HG03039 (cell line): ENCODE measurements around the gene ID2.
"Not testable (repeated sequence)": the region's sequence is repeated elsewhere in the genome, so short reads cannot be mapped to it uniquely, and the experiment has no call there.

ENCODE experiments used
- ATAC-seq: cut with Tn5 transposase; IDR thresholded peaks from one replicate; pipeline ENCODE4 v1.9.1; 2021; ENCODE audit warnings: mild to moderate bottlenecking, moderate library complexity; ENCODE audit not compliant: unreplicated experiment

Gene ID2

GRCh38 chr2:8725838-8726237, 44.0 kb downstream of the ID2 start:
- ATAC-seq = no peak

GRCh38 chr2:8728305-8729015, 46.6 kb downstream of the ID2 start:
- ATAC-seq = no peak

GRCh38 chr2:8729101-8729500, 47.2 kb downstream of the ID2 start:
- not testable (repeated sequence) for ATAC-seq

DNA sequence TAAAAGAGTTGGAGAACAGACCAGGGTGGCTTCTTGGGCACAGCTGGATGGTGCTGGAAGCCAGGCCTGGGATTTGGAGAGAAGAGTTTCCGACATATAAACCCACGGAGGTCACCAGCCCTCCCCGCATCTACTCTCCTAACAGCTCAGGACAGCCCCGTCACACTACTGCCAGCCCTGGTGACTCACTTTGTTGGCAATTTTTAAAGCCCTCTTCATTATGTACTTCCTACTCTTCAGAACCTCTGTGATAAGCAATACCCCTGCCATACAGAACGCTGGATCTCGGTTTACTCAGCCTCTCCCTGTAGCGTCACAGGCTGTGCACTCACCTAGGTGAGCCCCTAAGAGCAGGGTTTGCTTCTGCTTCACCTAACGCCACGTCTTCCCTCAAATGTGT, 48.1 kb downstream of the ID2 start:
- ATAC-seq = no peak

DNA sequence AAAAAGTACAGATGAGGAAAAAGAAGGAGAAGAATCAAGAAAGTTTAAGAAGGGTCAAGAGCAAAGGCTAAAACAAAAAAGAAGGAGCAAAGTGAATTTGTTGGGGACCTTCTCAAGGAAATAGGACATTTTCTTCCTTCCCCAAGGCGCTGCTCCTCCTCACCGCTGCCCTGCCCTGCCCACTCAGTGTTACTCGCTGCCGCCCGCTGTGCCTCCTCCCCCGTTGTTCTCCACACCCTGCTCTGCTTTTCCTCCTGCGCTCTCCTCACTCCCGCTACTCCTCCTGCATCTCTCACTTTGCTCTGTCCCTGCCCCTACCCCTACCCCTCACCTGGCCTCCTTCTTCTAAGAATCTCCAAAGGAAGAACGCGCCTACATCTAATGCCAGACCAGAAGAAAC, 50.7 kb downstream of the ID2 start:
- no peak for ATAC-seq
